ENCODE measurements around the gene C17orf78.

Gene C17orf78

DNA sequence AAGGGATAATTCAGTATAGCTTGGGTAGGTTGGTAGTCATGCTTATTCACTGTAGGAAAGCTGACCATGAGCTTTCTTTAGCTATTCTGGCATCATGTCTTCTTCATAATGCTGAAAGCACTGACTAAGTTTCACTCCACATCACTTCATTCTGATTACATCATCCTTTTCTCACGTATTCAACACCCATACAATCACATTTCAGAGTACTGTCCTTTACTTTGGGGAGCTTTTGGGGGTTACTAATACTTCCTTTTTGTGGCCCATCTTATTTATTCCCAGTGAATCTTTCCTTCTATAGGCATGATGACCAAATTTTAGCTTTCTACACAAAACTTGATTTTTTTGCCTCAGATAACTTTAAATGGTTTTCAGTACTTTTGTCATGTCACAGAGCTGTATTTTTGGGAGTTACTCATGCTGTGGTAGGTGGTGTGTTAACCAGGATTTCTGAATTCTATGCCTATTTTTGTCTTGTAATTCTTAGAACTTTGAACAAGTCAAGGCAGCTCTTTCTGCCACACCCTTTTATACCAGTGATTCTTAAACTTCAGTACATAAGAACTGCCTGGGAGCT lies 54.4 kb downstream of the C17orf78 start:
- TF ChIP-seq TEAD4 (IDR thresholded peaks at IDR 0.05), result no peak
- TF ChIP-seq, protein P1, sequence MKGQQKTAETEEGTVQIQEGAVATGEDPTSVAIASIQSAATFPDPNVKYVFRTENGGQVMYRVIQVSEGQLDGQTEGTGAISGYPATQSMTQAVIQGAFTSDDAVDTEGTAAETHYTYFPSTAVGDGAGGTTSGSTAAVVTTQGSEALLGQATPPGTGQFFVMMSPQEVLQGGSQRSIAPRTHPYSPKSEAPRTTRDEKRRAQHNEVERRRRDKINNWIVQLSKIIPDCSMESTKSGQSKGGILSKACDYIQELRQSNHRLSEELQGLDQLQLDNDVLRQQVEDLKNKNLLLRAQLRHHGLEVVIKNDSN (IDR thresholded peaks at IDR 0.05), result no peak
- TF ChIP-seq FOXM1 (IDR thresholded peaks at IDR 0.05; ENCODE audit: borderline replicate concordance, low read depth), result no peak
- no peak for TF ChIP-seq YY1 (IDR thresholded peaks at IDR 0.05; ENCODE audit: low read depth)
- no peak for TF ChIP-seq TAF1 (IDR thresholded peaks at IDR 0.05; ENCODE audit: low read depth)
- no peak for TF ChIP-seq EP300 (IDR thresholded peaks at IDR 0.05; ENCODE audit: borderline replicate concordance)
- TF ChIP-seq, protein P2, sequence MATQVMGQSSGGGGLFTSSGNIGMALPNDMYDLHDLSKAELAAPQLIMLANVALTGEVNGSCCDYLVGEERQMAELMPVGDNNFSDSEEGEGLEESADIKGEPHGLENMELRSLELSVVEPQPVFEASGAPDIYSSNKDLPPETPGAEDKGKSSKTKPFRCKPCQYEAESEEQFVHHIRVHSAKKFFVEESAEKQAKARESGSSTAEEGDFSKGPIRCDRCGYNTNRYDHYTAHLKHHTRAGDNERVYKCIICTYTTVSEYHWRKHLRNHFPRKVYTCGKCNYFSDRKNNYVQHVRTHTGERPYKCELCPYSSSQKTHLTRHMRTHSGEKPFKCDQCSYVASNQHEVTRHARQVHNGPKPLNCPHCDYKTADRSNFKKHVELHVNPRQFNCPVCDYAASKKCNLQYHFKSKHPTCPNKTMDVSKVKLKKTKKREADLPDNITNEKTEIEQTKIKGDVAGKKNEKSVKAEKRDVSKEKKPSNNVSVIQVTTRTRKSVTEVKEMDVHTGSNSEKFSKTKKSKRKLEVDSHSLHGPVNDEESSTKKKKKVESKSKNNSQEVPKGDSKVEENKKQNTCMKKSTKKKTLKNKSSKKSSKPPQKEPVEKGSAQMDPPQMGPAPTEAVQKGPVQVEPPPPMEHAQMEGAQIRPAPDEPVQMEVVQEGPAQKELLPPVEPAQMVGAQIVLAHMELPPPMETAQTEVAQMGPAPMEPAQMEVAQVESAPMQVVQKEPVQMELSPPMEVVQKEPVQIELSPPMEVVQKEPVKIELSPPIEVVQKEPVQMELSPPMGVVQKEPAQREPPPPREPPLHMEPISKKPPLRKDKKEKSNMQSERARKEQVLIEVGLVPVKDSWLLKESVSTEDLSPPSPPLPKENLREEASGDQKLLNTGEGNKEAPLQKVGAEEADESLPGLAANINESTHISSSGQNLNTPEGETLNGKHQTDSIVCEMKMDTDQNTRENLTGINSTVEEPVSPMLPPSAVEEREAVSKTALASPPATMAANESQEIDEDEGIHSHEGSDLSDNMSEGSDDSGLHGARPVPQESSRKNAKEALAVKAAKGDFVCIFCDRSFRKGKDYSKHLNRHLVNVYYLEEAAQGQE (IDR thresholded peaks at IDR 0.05; ENCODE audit: low read depth), result no peak
- TF ChIP-seq ZBTB7A (IDR thresholded peaks at IDR 0.05; ENCODE audit: low read depth), result no peak
- TF ChIP-seq TCF12 (IDR thresholded peaks at IDR 0.05; ENCODE audit: low read depth), result no peak

DNA sequence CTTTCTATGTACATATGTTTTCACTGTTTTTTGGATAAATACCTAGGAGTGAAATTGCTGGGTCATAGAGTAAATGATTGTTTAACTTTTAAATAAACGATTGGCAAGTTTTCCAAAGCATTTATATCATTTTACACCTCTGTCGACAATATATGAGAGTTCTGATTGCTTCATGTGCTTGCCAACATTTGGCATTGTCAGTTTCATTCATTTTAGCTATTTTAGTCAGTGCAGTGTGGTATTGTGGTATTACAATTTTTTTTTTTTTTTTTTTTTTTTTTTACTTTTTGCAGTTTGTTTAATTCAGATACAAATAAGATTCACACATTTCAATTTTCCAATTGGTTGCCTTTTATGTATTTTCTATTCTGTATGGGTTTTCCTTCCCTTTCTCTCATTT lies 56.9 kb downstream of the C17orf78 start:
- no peak for TF ChIP-seq RAD21 (IDR thresholded peaks at IDR 0.05; ENCODE audit: low read depth)
- no peak for TF ChIP-seq TAF1 (IDR thresholded peaks at IDR 0.05; ENCODE audit: low read depth)
- no peak for TF ChIP-seq TCF12 (IDR thresholded peaks at IDR 0.05; ENCODE audit: low read depth)
- TF ChIP-seq, protein P3, sequence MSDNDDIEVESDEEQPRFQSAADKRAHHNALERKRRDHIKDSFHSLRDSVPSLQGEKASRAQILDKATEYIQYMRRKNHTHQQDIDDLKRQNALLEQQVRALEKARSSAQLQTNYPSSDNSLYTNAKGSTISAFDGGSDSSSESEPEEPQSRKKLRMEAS (IDR thresholded peaks at IDR 0.05), result no peak
- TF ChIP-seq CEBPB (IDR thresholded peaks at IDR 0.05), result no peak
- TF ChIP-seq YY1 (IDR thresholded peaks at IDR 0.05; ENCODE audit: low read depth), result no peak
- no peak for TF ChIP-seq CREB1 (IDR thresholded peaks at IDR 0.05; ENCODE audit: low read depth)
- no peak for TF ChIP-seq ZBTB7A (IDR thresholded peaks at IDR 0.05; ENCODE audit: low read depth)
- TF ChIP-seq, protein P2 (IDR thresholded peaks at IDR 0.05; ENCODE audit: low read depth), result no peak
- TF ChIP-seq FOXM1 (IDR thresholded peaks at IDR 0.05; ENCODE audit: borderline replicate concordance, low read depth), result no peak
- TF ChIP-seq EGR1 (IDR thresholded peaks at IDR 0.05), result no peak
- TF ChIP-seq TEAD4 (IDR thresholded peaks at IDR 0.05), result no peak

DNA sequence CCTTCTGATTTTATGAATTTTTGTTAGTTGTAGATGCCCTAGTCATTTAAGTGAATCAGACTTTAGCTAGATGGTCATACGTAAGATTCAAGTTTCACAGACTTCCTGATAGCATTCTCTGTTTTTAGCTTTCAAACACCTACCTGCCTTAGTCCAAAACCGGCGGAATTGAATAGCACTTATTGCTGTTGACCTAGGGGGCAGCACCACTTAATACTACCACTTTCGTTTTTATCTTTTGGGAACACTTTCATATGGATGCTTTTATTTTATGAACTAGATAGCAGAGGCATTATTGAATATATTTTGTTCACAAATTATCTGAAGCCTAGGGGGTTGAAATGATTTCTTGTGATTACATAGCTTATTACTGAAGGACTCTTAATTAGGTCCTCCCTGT lies 62.4 kb downstream of the C17orf78 start:
- TF ChIP-seq NFIC (IDR thresholded peaks at IDR 0.05) (no peak), CEBPB (IDR thresholded peaks at IDR 0.05) (no peak)
- TF ChIP-seq, protein P1 (IDR thresholded peaks at IDR 0.05), result no peak

DNA sequence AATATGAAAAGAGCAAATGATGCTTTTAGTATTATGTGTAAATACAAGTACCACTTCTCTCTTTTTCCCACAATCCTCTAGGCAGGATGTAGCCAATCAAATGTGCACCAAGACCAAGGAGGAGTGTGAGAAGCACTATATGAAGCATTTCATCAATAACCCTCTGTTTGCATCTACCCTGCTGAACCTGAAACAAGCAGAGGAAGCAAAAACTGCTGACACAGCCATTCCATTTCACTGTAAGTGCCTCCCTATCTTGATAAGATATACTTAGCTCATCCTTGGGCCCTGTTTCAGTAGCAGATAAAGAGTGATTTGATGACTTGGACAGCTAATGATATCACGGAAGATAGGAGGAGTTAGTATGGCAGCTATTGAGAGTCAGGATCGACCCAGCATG lies 64.6 kb downstream of the C17orf78 start:
- TF ChIP-seq TEAD4 (IDR thresholded peaks at IDR 0.05) (no peak), RAD21 (IDR thresholded peaks at IDR 0.05; ENCODE audit: low read depth) (no peak), CREB1 (IDR thresholded peaks at IDR 0.05; ENCODE audit: low read depth) (no peak), YY1 (IDR thresholded peaks at IDR 0.05; ENCODE audit: low read depth) (no peak), ZBTB7A (IDR thresholded peaks at IDR 0.05; ENCODE audit: low read depth) (no peak), CEBPB (IDR thresholded peaks at IDR 0.05) (no peak), NFIC (IDR thresholded peaks at IDR 0.05) (no peak), TAF1 (IDR thresholded peaks at IDR 0.05; ENCODE audit: low read depth) (no peak)
- TF ChIP-seq, protein P2 (IDR thresholded peaks at IDR 0.05; ENCODE audit: low read depth), result no peak
- TF ChIP-seq, protein P3 (IDR thresholded peaks at IDR 0.05), result no peak
